Stimulated activated memory B cell treated with anti-CD40 and anti-IgM and Interleukin-4, amounts not matched to agents 10 μg/mL and 1 μg/mL and 100 μg/mL, for 72 hours (primary cell): ENCODE measurements around the gene FGF10.

Experiments
- ATAC-seq: fragments of 150-1000 bp; cut with Tn5 transposase; 2 replicates; pipeline ENCODE4 v1.10.0; 2021
- H3K27ac Mint-ChIP-seq: one replicate; pipeline ENCODE4 v1.8.0; 2022; ENCODE audit warnings: mild to moderate bottlenecking, mixed read lengths
- H3K27me3 Mint-ChIP-seq: one replicate; pipeline ENCODE4 v1.8.0; 2022; ENCODE audit warnings: mixed read lengths
- H3K36me3 Mint-ChIP-seq: one replicate; pipeline ENCODE4 v1.8.0; 2022; ENCODE audit warnings: mixed read lengths
- H3K4me1 Mint-ChIP-seq: one replicate; pipeline ENCODE4 v1.8.0; 2022; ENCODE audit warnings: mixed read lengths
- H3K4me3 Mint-ChIP-seq: one replicate; pipeline ENCODE4 v1.8.0; 2022; ENCODE audit warnings: mild to moderate bottlenecking, moderate library complexity, mixed read lengths
- H3K9me3 Mint-ChIP-seq: one replicate; pipeline ENCODE4 v1.8.0; 2022; ENCODE audit warnings: mixed read lengths

Gene FGF10

GRCh38 chr5:44372028-44372427 is 17.2 kb downstream of the FGF10 start:
- H3K4me3 Mint-ChIP-seq = no peak overlapping the region
- H3K9me3 Mint-ChIP-seq = no peaks in the 10 kb centered on the region
- no peaks in the 10 kb centered on the region for H3K4me1 Mint-ChIP-seq
- no peak for ATAC-seq
- H3K27me3 Mint-ChIP-seq = no peaks in the 10 kb centered on the region
- no peak overlapping the region for H3K27ac Mint-ChIP-seq
- no peaks in the 10 kb centered on the region for H3K36me3 Mint-ChIP-seq

GRCh38 chr5:44367203-44367602 is 22.0 kb downstream of the FGF10 start:
- Mint-ChIP-seq H3K4me1 (no peaks in the 10 kb centered on the region), H3K27ac (no peak overlapping the region), H3K9me3 (no peaks in the 10 kb centered on the region), H3K4me3 (no peak overlapping the region), H3K36me3 (no peaks in the 10 kb centered on the region), H3K27me3 (no peaks in the 10 kb centered on the region)
- no peak for ATAC-seq

- no peak overlapping the region for H3K27ac Mint-ChIP-seq
- no peak for ATAC-seq
- H3K4me1 Mint-ChIP-seq = no peaks in the 10 kb centered on the region
- no peak overlapping the region for H3K4me3 Mint-ChIP-seq
- no peaks in the 10 kb centered on the region for H3K27me3 Mint-ChIP-seq
- H3K9me3 Mint-ChIP-seq = no peaks in the 10 kb centered on the region
- H3K36me3 Mint-ChIP-seq = no peaks in the 10 kb centered on the region
These were observed 23.9 kb downstream of the FGF10 start for GRCh38 chr5:44365345-44365744.

GRCh38 chr5:44364097-44364496 is 25.1 kb downstream of the FGF10 start:
- no peak for ATAC-seq
- H3K4me1 Mint-ChIP-seq = no peaks in the 10 kb centered on the region
- no peaks in the 10 kb centered on the region for H3K9me3 Mint-ChIP-seq
- no peak overlapping the region for H3K4me3 Mint-ChIP-seq
- no peaks in the 10 kb centered on the region for H3K36me3 Mint-ChIP-seq
- no peak overlapping the region for H3K27ac Mint-ChIP-seq
- no peaks in the 10 kb centered on the region for H3K27me3 Mint-ChIP-seq

GRCh38 chr5:44361342-44362001 is 27.7 kb downstream of the FGF10 start:
- peak; percentile 31 for ATAC-seq
- Mint-ChIP-seq H3K4me1 (no peaks in the 10 kb centered on the region), H3K27me3 (no peaks in the 10 kb centered on the region), H3K9me3 (no peaks in the 10 kb centered on the region), H3K27ac (no peak overlapping the region), H3K4me3 (no peak overlapping the region), H3K36me3 (no peaks in the 10 kb centered on the region)

GRCh38 chr5:44360919-44361318 is 28.3 kb downstream of the FGF10 start:
- H3K9me3 Mint-ChIP-seq = no peaks in the 10 kb centered on the region
- H3K27me3 Mint-ChIP-seq = no peaks in the 10 kb centered on the region
- H3K4me3 Mint-ChIP-seq = no peak overlapping the region
- no peak for ATAC-seq
- H3K36me3 Mint-ChIP-seq = no peaks in the 10 kb centered on the region
- H3K4me1 Mint-ChIP-seq = no peaks in the 10 kb centered on the region
- H3K27ac Mint-ChIP-seq = no peak overlapping the region

- H3K4me3 Mint-ChIP-seq = no peak overlapping the region
- no peaks in the 10 kb centered on the region for H3K27me3 Mint-ChIP-seq
- ATAC-seq = no peak
These were observed 30.8 kb downstream of the FGF10 start for GRCh38 chr5:44358421-44358820.

GRCh38 chr5:44356231-44356630 is 33.0 kb downstream of the FGF10 start:
- no peak for ATAC-seq
- no peak overlapping the region for H3K4me3 Mint-ChIP-seq
- H3K9me3 Mint-ChIP-seq = no peaks in the 10 kb centered on the region

More at GRCh38 chr5:44358421-44358820, 30.8 kb downstream of the FGF10 start:
- Mint-ChIP-seq H3K27ac (no peak overlapping the region), H3K9me3 (no peaks in the 10 kb centered on the region), H3K36me3 (no peaks in the 10 kb centered on the region), H3K4me1 (no peaks in the 10 kb centered on the region)

GRCh38 chr5:44345871-44346270 is 43.3 kb downstream of the FGF10 start:
- H3K27me3 Mint-ChIP-seq = no peaks in the 10 kb centered on the region
- no peak overlapping the region for H3K27ac Mint-ChIP-seq
- peaks cover 3% of the 10 kb centered on the region for H3K9me3 Mint-ChIP-seq
- no peaks in the 10 kb centered on the region for H3K36me3 Mint-ChIP-seq
- H3K4me3 Mint-ChIP-seq = no peak overlapping the region
- no peak for ATAC-seq
- H3K4me1 Mint-ChIP-seq = no peaks in the 10 kb centered on the region

More at GRCh38 chr5:44356231-44356630, 33.0 kb downstream of the FGF10 start:
- H3K27ac Mint-ChIP-seq = no peak overlapping the region
- H3K4me1 Mint-ChIP-seq = no peaks in the 10 kb centered on the region
- no peaks in the 10 kb centered on the region for H3K36me3 Mint-ChIP-seq
- H3K27me3 Mint-ChIP-seq = no peaks in the 10 kb centered on the region

GRCh38 chr5:44336708-44337107 is 52.5 kb downstream of the FGF10 start:
- H3K4me3 Mint-ChIP-seq = no peak overlapping the region
- ATAC-seq = no peak
- H3K4me1 Mint-ChIP-seq = no peaks in the 10 kb centered on the region
- H3K36me3 Mint-ChIP-seq = no peaks in the 10 kb centered on the region
- no peaks in the 10 kb centered on the region for H3K27me3 Mint-ChIP-seq
- H3K9me3 Mint-ChIP-seq = no peaks in the 10 kb centered on the region
- H3K27ac Mint-ChIP-seq = no peak overlapping the region

- Mint-ChIP-seq H3K9me3 (no peaks in the 10 kb centered on the region), H3K27ac (no peak overlapping the region), H3K4me3 (no peak overlapping the region), H3K4me1 (no peaks in the 10 kb centered on the region), H3K36me3 (no peaks in the 10 kb centered on the region), H3K27me3 (no peaks in the 10 kb centered on the region)
- no peak for ATAC-seq
These were observed 54.6 kb downstream of the FGF10 start for GRCh38 chr5:44334622-44335021.

GRCh38 chr5:44332285-44332971 is 56.8 kb downstream of the FGF10 start:
- Mint-ChIP-seq H3K4me3 (no peak overlapping the region), H3K27me3 (no peaks in the 10 kb centered on the region), H3K4me1 (no peaks in the 10 kb centered on the region), H3K36me3 (no peaks in the 10 kb centered on the region), H3K9me3 (no peaks in the 10 kb centered on the region), H3K27ac (no peak overlapping the region)
- no peak for ATAC-seq

GRCh38 chr5:44331471-44332050 is 57.7 kb downstream of the FGF10 start:
- H3K27ac Mint-ChIP-seq = no peak overlapping the region
- no peaks in the 10 kb centered on the region for H3K4me1 Mint-ChIP-seq
- no peaks in the 10 kb centered on the region for H3K36me3 Mint-ChIP-seq
- ATAC-seq = no peak
- no peaks in the 10 kb centered on the region for H3K27me3 Mint-ChIP-seq
- no peak overlapping the region for H3K4me3 Mint-ChIP-seq
- no peaks in the 10 kb centered on the region for H3K9me3 Mint-ChIP-seq

GRCh38 chr5:44329716-44330115 is 59.5 kb downstream of the FGF10 start:
- no peaks in the 10 kb centered on the region for H3K36me3 Mint-ChIP-seq
- no peak overlapping the region for H3K4me3 Mint-ChIP-seq
- no peak for ATAC-seq
- no peak overlapping the region for H3K27ac Mint-ChIP-seq
- no peaks in the 10 kb centered on the region for H3K4me1 Mint-ChIP-seq
- H3K27me3 Mint-ChIP-seq = no peaks in the 10 kb centered on the region
- H3K9me3 Mint-ChIP-seq = no peaks in the 10 kb centered on the region

- H3K4me3 Mint-ChIP-seq = no peak overlapping the region
- ATAC-seq = no peak
- H3K27ac Mint-ChIP-seq = no peak overlapping the region
- H3K27me3 Mint-ChIP-seq = no peaks in the 10 kb centered on the region
- no peaks in the 10 kb centered on the region for H3K9me3 Mint-ChIP-seq
- H3K4me1 Mint-ChIP-seq = no peaks in the 10 kb centered on the region
- no peaks in the 10 kb centered on the region for H3K36me3 Mint-ChIP-seq
These were observed 68.0 kb downstream of the FGF10 start for GRCh38 chr5:44321144-44321725.

- H3K27me3 Mint-ChIP-seq = no peaks in the 10 kb centered on the region
- no peaks in the 10 kb centered on the region for H3K9me3 Mint-ChIP-seq
- no peaks in the 10 kb centered on the region for H3K4me1 Mint-ChIP-seq
- H3K27ac Mint-ChIP-seq = no peak overlapping the region
- no peak overlapping the region for H3K4me3 Mint-ChIP-seq
- ATAC-seq = no peak
- no peaks in the 10 kb centered on the region for H3K36me3 Mint-ChIP-seq
These were observed 69.0 kb downstream of the FGF10 start for GRCh38 chr5:44320188-44320587.
